K562 (cell line): ENCODE measurements around the gene TOX2. TPM values are rescaled to one million over a fixed set of nuclear protein-coding genes. Genes with fewer than 3 reads are reported as not detected.

Source experiments
- ATAC-seq: fragments of 200-7000 bp; cut with Tn5 transposase; 3 replicates; pipeline ENCODE4 v1.9.1; 2020; ENCODE audit warnings: moderate library complexity
- BruUV-seq: library from RNA; stranded (reverse); fragments of 400-500 nt; replicated peaks from 2 replicates; lab custom pipeline; 2021; lab: Mats Ljungman, UMichigan
- CTCF ChIA-PET: fragments of 300-600 bp; formaldehyde crosslinking; extraction: SDS; loops from one replicate; lab custom pipeline; 2021; ENCODE audit warnings: low intra/inter-chr PET ratio; lab: Yijun Ruan, JAX
- POLR2A ChIA-PET: fragments of 300-600, 350-650 bp; sonication (Branson Sonifier 250); formaldehyde crosslinking; extraction: SDS; loops from one replicate; lab custom pipeline; 2021; ENCODE audit warnings: antibody characterized with exemption, inconsistent platforms; lab: Yijun Ruan, JAX
- DNase-seq, 4 experiments: peaks; one replicate each; pipeline versions ENCODE4 v3.0.0 to v3.0.0-alpha.2; 2011 to 2018; ENCODE audit warnings: low spot score in 3 of 4, mixed read lengths in 3 of 4; ENCODE audit errors: extremely low read depth in 1 of 4
- FAIRE-seq: peaks from 2 replicates; lab custom pipeline; 2011; peaks lifted over from hg19 to GRCh38; lab: Jason Lieb, UNC
- H2AFZ ChIP-seq: 2 replicates; pipeline ENCODE4 v1.6.0; 2011; ENCODE audit warnings: low read depth, low read length, control low read depth, inconsistent platforms
- H3K27ac ChIP-seq: fragments of 200-600 bp; 3 replicates; pipeline ENCODE4 v1.8.0; 2011; ENCODE audit warnings: low read depth, mild to moderate bottlenecking, control low read depth, inconsistent platforms, low read length, moderate library complexity, mixed read lengths; ENCODE audit errors: extremely low read depth
- H3K27me3 ChIP-seq, 2 experiments: fragments of 300-600 bp in 1 of 2; 2 replicates in 1 of 2; 3 replicates in 1 of 2; pipeline versions ENCODE4 v1.6.0 to v1.8.0; 2011; ENCODE audit warnings: inconsistent platforms in 2 of 2, low read length in 2 of 2, mild to moderate bottlenecking in 1 of 2, mixed read lengths in 1 of 2, moderate library complexity in 1 of 2; ENCODE audit not compliant: control insufficient read depth in 2 of 2, insufficient read depth in 2 of 2
- H3K36me3 ChIP-seq: fragments of 300-600 bp; 3 replicates; pipeline ENCODE4 v1.8.0; 2011; ENCODE audit warnings: mild to moderate bottlenecking, low read length, inconsistent platforms; ENCODE audit not compliant: control insufficient read depth, insufficient read depth
- H3K4me1 ChIP-seq, 2 experiments: fragments of 200-600 bp in 1 of 2; replicated peaks in 1 of 2; 2 replicates in 1 of 2; 3 replicates in 1 of 2; pipeline versions ENCODE4 v1.5.1 to v1.8.0; 2011; ENCODE audit warnings: inconsistent platforms in 2 of 2, low read length in 2 of 2, mild to moderate bottlenecking in 1 of 2, mixed read lengths in 1 of 2, moderate library complexity in 1 of 2; ENCODE audit not compliant: control insufficient read depth in 2 of 2, insufficient read depth in 2 of 2
- H3K4me2 ChIP-seq: 2 replicates; pipeline ENCODE4 v1.6.1; 2011; ENCODE audit warnings: low read length, control low read depth, inconsistent platforms, mixed read lengths; ENCODE audit not compliant: insufficient read depth
- H3K4me3 ChIP-seq: fragments of 200-600 bp; sonication (generic), shearing (Covaris generic); 2 replicates; pipeline ENCODE4 v1.5.1; 2016; ENCODE audit warnings: control low read depth, inconsistent platforms
- H3K79me2 ChIP-seq: fragments of 200-600 bp; 3 replicates; pipeline ENCODE4 v1.8.0; 2011; ENCODE audit warnings: low read length, inconsistent platforms; ENCODE audit not compliant: control insufficient read depth, insufficient read depth
- H3K9ac ChIP-seq, 2 experiments: 2 replicates each; pipeline versions ENCODE4 v1.6.0 to v1.6.1; 2011; ENCODE audit warnings: low read depth in 2 of 2, low read length in 2 of 2, control low read depth in 1 of 2, inconsistent platforms in 1 of 2, mild to moderate bottlenecking in 1 of 2, mixed read lengths in 1 of 2; ENCODE audit not compliant: insufficient read depth in 1 of 2
- H3K9me1 ChIP-seq: one replicate; pipeline ENCODE4 v1.6.0; 2011; ENCODE audit warnings: inconsistent platforms, mild to moderate bottlenecking, low read length, moderate library complexity; ENCODE audit not compliant: control insufficient read depth, insufficient read depth
- H3K9me3 ChIP-seq: replicated peaks from 2 replicates; pipeline ENCODE4 v1.5.1; 2011; ENCODE audit warnings: low read depth, low read length, inconsistent platforms; ENCODE audit not compliant: control insufficient read depth, insufficient read depth
- H4K20me1 ChIP-seq: replicated peaks from 2 replicates; pipeline ENCODE4 v1.6.1; 2011; ENCODE audit warnings: low read length, inconsistent platforms, mixed read lengths; ENCODE audit not compliant: control insufficient read depth, insufficient read depth
- BMI1 ChIP-seq: fragments of 150-350 bp; IDR thresholded peaks from 2 replicates; pipeline ENCODE4 v1.6.1; 2014; ENCODE audit warnings: low read length
- ETS2 ChIP-seq: IDR thresholded peaks from 2 replicates; pipeline ENCODE4 v1.6.1; 2016; ENCODE audit warnings: borderline replicate concordance, missing genetic modification characterization, mild to moderate bottlenecking, moderate library complexity, missing compliant biosample characterization; ENCODE audit not compliant: poor library complexity, severe bottlenecking
- LARP7 ChIP-seq: fragments of 450-650 bp; IDR thresholded peaks from 2 replicates; pipeline ENCODE4 v1.6.1; 2016
- RCOR1 ChIP-seq, 2 experiments: IDR thresholded peaks; 2 replicates each; pipeline ENCODE4 v1.6.1; 2012; ENCODE audit warnings: low read depth in 2 of 2, low read length in 2 of 2, borderline replicate concordance in 1 of 2, improper control_type of control experiment in 1 of 2
- SIN3B ChIP-seq: fragments of 450-650 bp; IDR thresholded peaks from 2 replicates; pipeline ENCODE4 v1.6.1; 2017; ENCODE audit warnings: low read depth, mild to moderate bottlenecking, moderate library complexity
- SMAD3 ChIP-seq: fragments of 450-650 bp; formaldehyde crosslinking; conservative IDR thresholded peaks from 2 replicates; pipeline ENCODE4 v1.4.0; 2020; ENCODE audit warnings: mild to moderate bottlenecking
- ZFPM2 ChIP-seq: fragments of 250-450 bp; sonication (Bioruptor Pico); IDR thresholded peaks from 2 replicates; pipeline ENCODE4 v1.5.1; 2022; ENCODE audit warnings: mild to moderate bottlenecking
- ZNF124 ChIP-seq: sonication (generic); formaldehyde crosslinking; IDR thresholded peaks from 2 replicates; pipeline ENCODE4 v1.8.1; 2022; ENCODE audit warnings: missing genetic modification reagents
- ZSCAN32 ChIP-seq: fragments of 450-650 bp; formaldehyde crosslinking; IDR thresholded peaks from 2 replicates; pipeline ENCODE4 v1.4.0; 2020; ENCODE audit warnings: mild to moderate bottlenecking, moderate library complexity
- WGBS: fragments of 100-300 bp; shearing (Covaris generic); methylation state at CpG from one replicate; pipeline ENCODE4 v1.1.6; 2016; ENCODE audit warnings: low coverage, mixed read lengths; ENCODE audit not compliant: insufficient coverage; ENCODE audit errors: missing lambda C conversion rate; 5-methylcytosine and 5-hydroxymethylcytosine counted together
- in situ Hi-C: fragments of 300-500 bp; cut with MboI; formaldehyde crosslinking; loops from 4 replicates; pipeline ENCODE4 v1.15.0; 2018; ENCODE audit warnings: inconsistent platforms, mixed read lengths
- intact Hi-C: fragments of 100-400 bp; cut with micrococcal nuclease; formaldehyde crosslinking; loops from 2 replicates; pipeline ENCODE4 v1.14.2; 2022
- polyA plus RNA-seq, 8 experiments: library from polyadenylated mRNA; depleted of rRNA in 4 of 8; stranded (reverse) in 5 of 8; unstranded in 3 of 8; fragments of >200 nt; fragmentation: Nextera tagmentation in 2 of 8; fragmentation: Illumina TruSeq in 1 of 8; extraction: Ambion mirVana in 2 of 8; extraction: Trizol in 1 of 8; gene quantifications; 2 replicates each; pipeline versions ENCODE4 v1.2.1 to v1.2.3, GENCODE V29; 2011 to 2014; ENCODE audit warnings: inconsistent platforms in 1 of 8, missing spikeins in 1 of 8
- total RNA-seq, 7 experiments: library from RNA; depleted of rRNA in 6 of 7; stranded (reverse); fragments of >200 nt in 6 of 7; fragmentation: Illumina TruSeq in 2 of 7; extraction: Trizol in 2 of 7; gene quantifications; 2 replicates each; pipeline versions ENCODE4 v1.2.1 to v1.2.3, GENCODE V29; 2011 to 2021; ENCODE audit warnings: low replicate concordance in 1 of 7
- TF ChIP-seq, protein P1 (sequence below): fragments of 150-350 bp; IDR thresholded peaks from 2 replicates; pipeline ENCODE4 v1.6.1; 2014; ENCODE audit warnings: low read depth, mild to moderate bottlenecking, low read length, borderline replicate concordance
- TF ChIP-seq, protein P2 (sequence below): fragments of 450-650 bp; formaldehyde crosslinking; IDR thresholded peaks from 2 replicates; pipeline ENCODE4 v1.4.0; 2020; ENCODE audit warnings: mild to moderate bottlenecking, mixed read lengths

Gene TOX2
- total and polyA plus RNA-seq, 9 of the 15 experiments (the other 6 are each of a cell fraction or from before 2014, with no cell fraction given) = not detected

DNA sequence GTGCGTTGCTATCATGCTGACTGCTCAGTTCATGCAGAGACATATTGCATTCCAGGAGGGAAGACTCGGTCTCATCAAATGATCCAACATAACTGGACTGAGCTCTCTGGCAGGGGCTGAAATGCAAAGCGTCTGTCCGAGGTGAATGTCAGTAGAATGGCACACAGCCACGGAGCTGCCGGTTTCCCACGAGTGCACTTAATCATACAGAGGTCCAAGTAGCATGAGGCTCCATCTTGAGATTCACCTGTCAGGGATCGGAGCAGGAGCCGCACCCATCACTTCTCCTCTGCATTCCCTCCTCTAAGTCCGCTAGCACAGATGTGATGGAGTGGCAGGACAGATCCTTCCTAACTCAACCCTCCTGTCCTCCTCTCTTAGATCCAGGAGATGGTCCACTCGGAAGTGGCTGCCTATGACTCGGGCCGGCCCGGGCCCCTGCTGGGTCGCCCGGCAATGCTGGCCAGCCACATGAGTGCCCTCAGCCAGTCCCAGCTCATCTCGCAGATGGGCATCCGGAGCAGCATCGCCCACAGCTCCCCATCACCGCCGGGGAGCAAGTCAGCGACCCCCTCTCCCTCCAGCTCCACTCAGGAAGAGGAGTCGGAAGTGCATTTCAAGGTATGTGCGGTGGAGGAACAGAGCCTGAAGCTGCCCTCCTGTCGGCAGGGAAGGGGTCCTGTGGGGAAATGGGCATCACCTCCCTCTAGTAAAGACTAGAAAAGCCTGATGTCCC, 136.4 kb downstream of the TOX2 start:
- H3K79me2 ChIP-seq = no peaks in the 10 kb centered on the region
- H4K20me1 ChIP-seq = 0 out of 2 replicates have a peak, but pooled peaks cover 2% of the 10 kb centered on the region
- intact Hi-C loops = no loop called here
- CTCF ChIA-PET = no interaction called here
- DNase-seq (no peak), FAIRE-seq (no peak), ATAC-seq (no peak)
- H3K4me2 ChIP-seq = no peak overlapping the region
- H3K9me1 ChIP-seq = no peaks in the 10 kb centered on the region
- H2AFZ ChIP-seq = no peak overlapping the region
- H3K4me3 ChIP-seq = no peak overlapping the region
- TF ChIP-seq ZNF124 (no peak), RCOR1 (IDR thresholded peaks at IDR 0.05; ENCODE audit: borderline replicate concordance in 1 of 2, low read depth in 2 of 2, low read length in 2 of 2) (no peak), ETS2 (tag) (no peak)
- peaks cover 17 to 46% of the 10 kb centered on the region in 2 experiments; a peak in 4 of 5 replicates for H3K27me3 ChIP-seq
- in situ Hi-C loops = no loop called here
- POLR2A ChIA-PET = interaction anchor here (0.6 kb wide), 3 partner anchors 89 to 593 kb away, joined by 3 to 4 read pairs (median 3); no protein-coding TSS in a partner anchor
- H3K36me3 ChIP-seq = no peaks in the 10 kb centered on the region
- WGBS = 0% methylated on average over 22 of the region's 25 CpGs
- no peak overlapping the region for H3K27ac ChIP-seq
- no peak overlapping the region for H3K9ac ChIP-seq
- no peaks in the 10 kb centered on the region for H3K9me3 ChIP-seq
- BruUV-seq = no TSS peak
- no peaks in the 10 kb centered on the region for H3K4me1 ChIP-seq

DNA sequence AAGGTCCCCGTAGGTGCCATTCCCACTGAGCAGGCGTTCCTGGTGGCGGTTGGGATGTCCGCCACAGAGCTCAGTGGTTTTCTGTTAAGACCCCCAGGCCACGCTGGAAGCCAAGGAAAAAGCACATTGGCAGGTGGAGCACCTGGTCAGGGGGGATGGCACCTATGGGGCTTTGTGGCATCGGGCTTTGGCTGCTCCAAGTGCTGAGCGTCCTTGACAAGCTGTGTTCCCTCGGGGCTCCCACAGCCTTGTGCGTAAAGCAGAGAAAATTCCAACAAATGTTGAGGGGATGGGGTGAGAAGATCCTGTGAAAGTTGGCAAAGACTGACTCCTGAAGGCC, 137.0 kb downstream of the TOX2 start:
- in situ Hi-C loops (no loop called here), intact Hi-C loops (no loop called here)
- peaks cover 17 to 49% of the 10 kb centered on the region in 2 experiments; a peak in 4 of 5 replicates for H3K27me3 ChIP-seq
- CTCF ChIA-PET = no interaction called here
- no peak overlapping the region for H3K4me2 ChIP-seq
- no peak overlapping the region for H3K9ac ChIP-seq
- ATAC-seq (no peak), FAIRE-seq (no peak), DNase-seq (no peak)
- no peaks in the 10 kb centered on the region for H3K79me2 ChIP-seq
- BruUV-seq = no TSS peak
- WGBS = 4% methylated on average over 9 of the region's 9 CpGs
- no peak overlapping the region for H3K4me3 ChIP-seq
- no peak overlapping the region for H2AFZ ChIP-seq
- no peaks in the 10 kb centered on the region for H3K4me1 ChIP-seq
- H3K36me3 ChIP-seq = no peaks in the 10 kb centered on the region
- H4K20me1 ChIP-seq = 0 out of 2 replicates have a peak, but pooled peaks cover 4% of the 10 kb centered on the region
- POLR2A ChIA-PET = interaction anchor here (0.6 kb wide), 4 partner anchors 15 to 593 kb away, joined by 3 read pairs; no protein-coding TSS in a partner anchor
- no peak overlapping the region for H3K27ac ChIP-seq
- H3K9me3 ChIP-seq = no peaks in the 10 kb centered on the region
- H3K9me1 ChIP-seq = no peaks in the 10 kb centered on the region
- TF ChIP-seq SIN3B (no peak), ZFPM2 (no peak), LARP7 (no peak), ZSCAN32 (CRISPR knock-in tag) (no peak), BMI1 (no peak), SMAD3 (CRISPR knock-in tag) (no peak)
- TF ChIP-seq, protein P1, sequence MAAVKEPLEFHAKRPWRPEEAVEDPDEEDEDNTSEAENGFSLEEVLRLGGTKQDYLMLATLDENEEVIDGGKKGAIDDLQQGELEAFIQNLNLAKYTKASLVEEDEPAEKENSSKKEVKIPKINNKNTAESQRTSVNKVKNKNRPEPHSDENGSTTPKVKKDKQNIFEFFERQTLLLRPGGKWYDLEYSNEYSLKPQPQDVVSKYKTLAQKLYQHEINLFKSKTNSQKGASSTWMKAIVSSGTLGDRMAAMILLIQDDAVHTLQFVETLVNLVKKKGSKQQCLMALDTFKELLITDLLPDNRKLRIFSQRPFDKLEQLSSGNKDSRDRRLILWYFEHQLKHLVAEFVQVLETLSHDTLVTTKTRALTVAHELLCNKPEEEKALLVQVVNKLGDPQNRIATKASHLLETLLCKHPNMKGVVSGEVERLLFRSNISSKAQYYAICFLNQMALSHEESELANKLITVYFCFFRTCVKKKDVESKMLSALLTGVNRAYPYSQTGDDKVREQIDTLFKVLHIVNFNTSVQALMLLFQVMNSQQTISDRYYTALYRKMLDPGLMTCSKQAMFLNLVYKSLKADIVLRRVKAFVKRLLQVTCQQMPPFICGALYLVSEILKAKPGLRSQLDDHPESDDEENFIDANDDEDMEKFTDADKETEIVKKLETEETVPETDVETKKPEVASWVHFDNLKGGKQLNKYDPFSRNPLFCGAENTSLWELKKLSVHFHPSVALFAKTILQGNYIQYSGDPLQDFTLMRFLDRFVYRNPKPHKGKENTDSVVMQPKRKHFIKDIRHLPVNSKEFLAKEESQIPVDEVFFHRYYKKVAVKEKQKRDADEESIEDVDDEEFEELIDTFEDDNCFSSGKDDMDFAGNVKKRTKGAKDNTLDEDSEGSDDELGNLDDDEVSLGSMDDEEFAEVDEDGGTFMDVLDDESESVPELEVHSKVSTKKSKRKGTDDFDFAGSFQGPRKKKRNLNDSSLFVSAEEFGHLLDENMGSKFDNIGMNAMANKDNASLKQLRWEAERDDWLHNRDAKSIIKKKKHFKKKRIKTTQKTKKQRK = no peak
- TF ChIP-seq, protein P2, sequence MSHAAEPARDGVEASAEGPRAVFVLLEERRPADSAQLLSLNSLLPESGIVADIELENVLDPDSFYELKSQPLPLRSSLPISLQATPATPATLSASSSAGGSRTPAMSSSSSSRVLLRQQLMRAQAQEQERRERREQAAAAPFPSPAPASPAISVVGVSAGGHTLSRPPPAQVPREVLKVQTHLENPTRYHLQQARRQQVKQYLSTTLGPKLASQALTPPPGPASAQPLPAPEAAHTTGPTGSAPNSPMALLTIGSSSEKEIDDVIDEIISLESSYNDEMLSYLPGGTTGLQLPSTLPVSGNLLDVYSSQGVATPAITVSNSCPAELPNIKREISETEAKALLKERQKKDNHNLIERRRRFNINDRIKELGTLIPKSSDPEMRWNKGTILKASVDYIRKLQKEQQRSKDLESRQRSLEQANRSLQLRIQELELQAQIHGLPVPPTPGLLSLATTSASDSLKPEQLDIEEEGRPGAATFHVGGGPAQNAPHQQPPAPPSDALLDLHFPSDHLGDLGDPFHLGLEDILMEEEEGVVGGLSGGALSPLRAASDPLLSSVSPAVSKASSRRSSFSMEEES (CRISPR knock-in tag) = no peak
